ENCODE measurements around the gene MGAT5.

The MGAT5 gene

GRCh38 chr2:134498654-134499053 is 244.8 kb downstream of the MGAT5 start:
- DNase-seq (ENCODE audit: low read depth in 2 of 2, low spot score in 1 of 2), result no peak

GRCh38 chr2:134499307-134499926 is 245.5 kb downstream of the MGAT5 start:
- no peak for DNase-seq (ENCODE audit: low read depth in 2 of 2, low spot score in 1 of 2)

GRCh38 chr2:134500211-134500935 is 246.5 kb downstream of the MGAT5 start:
- no peak for DNase-seq (ENCODE audit: low read depth in 2 of 2, low spot score in 1 of 2)

- DNase-seq (ENCODE audit: low read depth in 2 of 2, low spot score in 1 of 2), result no peak
Observed at GRCh38 chr2:134501476-134502091, 247.7 kb downstream of the MGAT5 start.

GRCh38 chr2:134502104-134502503 is 248.2 kb downstream of the MGAT5 start:
- DNase-seq (ENCODE audit: low read depth in 2 of 2, low spot score in 1 of 2), result no peak

Measured in stimulated activated CD8-positive, alpha-beta memory T cell treated with anti-CD3 and anti-CD28 coated beads, Interleukin-4, amount 100 ng/mL, for 4 hours (primary cell).